Measurements from ENCODE around the gene TSC1.

DNA sequence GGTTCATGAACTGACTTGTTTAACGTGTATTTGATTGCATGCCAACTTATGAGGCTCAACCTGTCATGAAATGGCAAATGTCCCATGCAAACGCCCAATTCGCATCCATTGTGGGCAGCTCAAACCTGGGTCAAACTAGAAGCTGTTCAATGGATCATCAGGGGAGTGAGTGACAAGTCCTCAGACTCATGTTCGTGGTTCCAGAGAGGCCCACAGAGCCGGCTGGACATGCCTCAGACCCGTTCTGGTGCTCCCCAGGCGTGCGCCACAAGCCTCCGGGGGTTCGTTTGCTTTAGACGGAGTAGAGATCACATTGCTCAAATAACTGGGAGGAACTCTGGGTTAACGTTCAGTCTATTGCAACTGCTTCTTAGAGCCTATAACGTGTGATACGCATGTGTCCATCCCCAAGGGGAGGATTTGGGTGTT, 49.1 kb upstream of the TSC1 start:
- TF ChIP-seq CTCF (IDR thresholded peaks at IDR 0.05), result no peak
- TF ChIP-seq POLR2A (IDR thresholded peaks at IDR 0.05; ENCODE audit: low read length), result no peak
- TF ChIP-seq JUN (IDR thresholded peaks at IDR 0.05), result no peak
